SK-N-SH (cell line): Measurements from ENCODE around the gene ACSL3. TPM values are rescaled to one million over a fixed set of nuclear protein-coding genes. Genes with fewer than 3 reads are reported as not detected.

Experiments used
- CTCF ChIA-PET: fragments of 300-600, 350-600 bp; formaldehyde crosslinking; extraction: SDS; loops from one replicate; lab custom pipeline; 2021; lab: Yijun Ruan, JAX
- POLR2A ChIA-PET: fragments of 350-600 bp; sonication (Branson Sonifier 250); formaldehyde crosslinking; extraction: SDS; loops from one replicate; lab custom pipeline; 2020; ENCODE audit warnings: antibody characterized with exemption, inconsistent platforms; lab: Yijun Ruan, JAX
- DNase-seq: peaks from one replicate; pipeline ENCODE4 v3.0.0; 2012
- H2AFZ ChIP-seq: fragments of 200-600 bp; sonication (generic); 2 replicates; pipeline ENCODE4 v1.8.1; 2016; ENCODE audit warnings: antibody characterized with exemption, mild to moderate bottlenecking, low read depth
- H3F3A ChIP-seq: fragments of 200-600 bp; sonication (generic); replicated peaks from 2 replicates; pipeline ENCODE3; 2016; ENCODE audit warnings: antibody characterized with exemption, mild to moderate bottlenecking; ENCODE audit not compliant: insufficient read depth
- H3K27ac ChIP-seq, 2 experiments: fragments of 200-500 bp in 1 of 2; fragments of 200-600 bp in 1 of 2; sonication (Bioruptor generic) in 1 of 2; sonication (generic), shearing (Covaris generic) in 1 of 2; 2 replicates each; pipeline versions ENCODE4 v1.5.1 to v1.6.1; 2014 to 2016; ENCODE audit warnings: low read depth in 2 of 2, inconsistent platforms in 1 of 2, low read length in 1 of 2, mild to moderate bottlenecking in 1 of 2, mixed read lengths in 1 of 2
- H3K27me3 ChIP-seq: fragments of 200-600 bp; sonication (generic), shearing (Covaris generic); 2 replicates; pipeline ENCODE4 v1.6.1; 2016; ENCODE audit warnings: mixed run types; ENCODE audit not compliant: insufficient read depth
- H3K36me3 ChIP-seq, 2 experiments: fragments of 200-500 bp in 1 of 2; fragments of 200-600 bp in 1 of 2; sonication (Bioruptor generic) in 1 of 2; sonication (generic) in 1 of 2; replicated peaks in 1 of 2; 2 replicates each; pipeline versions ENCODE3 to v1.5.1; 2014 to 2016; ENCODE audit warnings: low read length in 1 of 2, mild to moderate bottlenecking in 1 of 2; ENCODE audit not compliant: insufficient read depth in 2 of 2, control insufficient read depth in 1 of 2
- H3K4me1 ChIP-seq, 2 experiments: fragments of 200-500 bp in 1 of 2; fragments of 200-600 bp in 1 of 2; sonication (Bioruptor generic) in 1 of 2; sonication (generic), shearing (Covaris generic) in 1 of 2; 2 replicates each; pipeline versions ENCODE4 v1.5.1 to v1.6.1; 2014 to 2016; ENCODE audit warnings: low read depth in 1 of 2, low read length in 1 of 2, mixed run types in 1 of 2; ENCODE audit not compliant: insufficient read depth in 2 of 2, control insufficient read depth in 1 of 2
- H3K4me2 ChIP-seq: fragments of 200-600 bp; sonication (generic), shearing (Covaris generic); 2 replicates; pipeline ENCODE4 v1.6.1; 2017; ENCODE audit warnings: mixed run types
- H3K4me3 ChIP-seq, 2 experiments: fragments of 200-500 bp in 1 of 2; fragments of 200-600 bp in 1 of 2; sonication (Bioruptor generic) in 1 of 2; sonication (generic), shearing (Covaris generic) in 1 of 2; 2 replicates each; pipeline versions ENCODE4 v1.5.1 to v1.8.1; 2014 to 2016; ENCODE audit warnings: low read depth in 2 of 2, inconsistent platforms in 1 of 2, low read length in 1 of 2, mild to moderate bottlenecking in 1 of 2, mixed read lengths in 1 of 2, moderate library complexity in 1 of 2
- H3K79me2 ChIP-seq: fragments of 200-600 bp; sonication (generic); 2 replicates; pipeline ENCODE4 v1.8.1; 2017; ENCODE audit warnings: mild to moderate bottlenecking; ENCODE audit not compliant: insufficient read depth
- H3K9ac ChIP-seq: fragments of 200-600 bp; sonication (generic); 2 replicates; pipeline ENCODE4 v1.6.1; 2017; ENCODE audit warnings: mixed run types
- H3K9me2 ChIP-seq: fragments of 200-600 bp; sonication (generic); 2 replicates; pipeline ENCODE4 v1.6.1; 2017; ENCODE audit warnings: mixed run types
- H3K9me3 ChIP-seq: fragments of 200-600 bp; sonication (generic); 2 replicates; pipeline ENCODE4 v1.6.1; 2017; ENCODE audit warnings: mixed run types, mild to moderate bottlenecking, moderate library complexity
- H4K20me1 ChIP-seq: fragments of 200-600 bp; sonication (generic); 2 replicates; pipeline ENCODE4 v1.6.1; 2017; ENCODE audit warnings: mild to moderate bottlenecking, mixed run types; ENCODE audit not compliant: insufficient read depth
- ELF1 ChIP-seq: IDR thresholded peaks from 2 replicates; pipeline ENCODE4 v1.4.0; 2012
- EZH2phosphoT487 ChIP-seq: fragments of 200-600 bp; sonication (generic); IDR thresholded peaks from 2 replicates; pipeline ENCODE4 v1.6.1; 2017; ENCODE audit warnings: low read depth, mixed run types, mild to moderate bottlenecking, antibody characterized with exemption, moderate library complexity, borderline replicate concordance
- FOXJ3 ChIP-seq: sonication (generic); formaldehyde crosslinking; IDR thresholded peaks from 2 replicates; pipeline ENCODE4 v1.5.1; 2020; ENCODE audit warnings: mild to moderate bottlenecking, missing genetic modification reagents
- FOXM1 ChIP-seq: IDR thresholded peaks from 2 replicates; pipeline ENCODE4 v1.4.0; 2012; ENCODE audit warnings: low read depth, mild to moderate bottlenecking
- GABPA ChIP-seq: IDR thresholded peaks from 2 replicates; pipeline ENCODE4 v1.4.0; 2012; ENCODE audit warnings: low read depth, mild to moderate bottlenecking
- GATA2 ChIP-seq: sonication (generic); formaldehyde crosslinking; IDR thresholded peaks from 2 replicates; pipeline ENCODE4 v1.5.0; 2020; ENCODE audit warnings: mild to moderate bottlenecking, missing genetic modification reagents
- PBX3 ChIP-seq: IDR thresholded peaks from 2 replicates; pipeline ENCODE4; 2012
- POLR2AphosphoS5 ChIP-seq: IDR thresholded peaks from 2 replicates; pipeline ENCODE4 v1.6.1; 2012; ENCODE audit warnings: low read depth, low read length
- RCOR1 ChIP-seq: fragments of 150-350 bp; IDR thresholded peaks from 2 replicates; pipeline ENCODE4 v1.6.1; 2017; ENCODE audit warnings: antibody characterized with exemption, low read length
- RFX5 ChIP-seq: IDR thresholded peaks from 2 replicates; pipeline ENCODE4 v1.6.1; 2012; ENCODE audit warnings: mild to moderate bottlenecking, improper control_type of control experiment, low read length
- RXRA ChIP-seq: IDR thresholded peaks from 2 replicates; pipeline ENCODE4 v1.4.0; 2012; ENCODE audit warnings: low read depth, mild to moderate bottlenecking, borderline replicate concordance
- TAF1 ChIP-seq: IDR thresholded peaks from 2 replicates; pipeline ENCODE4 v1.6.1; 2012; ENCODE audit warnings: low read depth, mild to moderate bottlenecking, low read length, moderate library complexity, borderline replicate concordance
- TEAD4 ChIP-seq: IDR thresholded peaks from 2 replicates; pipeline ENCODE4 v1.4.0; 2012; ENCODE audit warnings: mild to moderate bottlenecking, borderline replicate concordance; ENCODE audit not compliant: insufficient read depth
- USF2 ChIP-seq: fragments of 150-350 bp; IDR thresholded peaks from 2 replicates; pipeline ENCODE4 v1.6.1; 2017; ENCODE audit warnings: antibody characterized with exemption, low read length, low read depth, borderline replicate concordance
- WGBS: methylation state at CpG from one replicate; pipeline ENCODE4 v1.1.6; 2017; ENCODE audit warnings: low lambda C conversion rate; 5-methylcytosine and 5-hydroxymethylcytosine counted together
- polyA plus RNA-seq, 3 experiments: library from polyadenylated mRNA; depleted of rRNA; stranded (reverse); fragments of >200 nt; gene quantifications; 2 replicates each; pipeline ENCODE4 v1.2.3, GENCODE V29; 2012

ACSL3 gene
- polyA plus RNA-seq, 1 of the 3 experiments (the other 2 are of a cell fraction), result 15.7 TPM

- no peak for DNase-seq
- Histone ChIP-seq H2AFZ (no peak overlapping the region; the same call in 1 of the 2 replicates), H3K9ac (no peak overlapping the region), H3K4me3 (no peak overlapping the region), H3F3A (no peaks in the 10 kb centered on the region), H3K79me2 (peaks cover 46% of the 10 kb centered on the region), H3K4me1 (no peaks in the 10 kb centered on the region; a peak in 2 of 4 replicates), H3K27ac (0 out of 4 replicates have a peak overlapping the region, but pooled peaks of 1 of the 2 experiments have one; percentile 6), H3K27me3 (no peaks in the 10 kb centered on the region), H3K36me3 (peaks cover 0 to 5% of the 10 kb centered on the region in 2 experiments), H4K20me1 (peaks cover 2% of the 10 kb centered on the region; the same call in 1 of the 2 replicates), H3K9me2 (no peaks in the 10 kb centered on the region), H3K9me3 (no peaks in the 10 kb centered on the region), H3K4me2 (0 out of 2 replicates have a peak overlapping the region, but pooled peaks have one; percentile 7)
- 56% methylated on average over 4 of the region's 4 CpGs for WGBS
- ChIA-PET POLR2A (no interaction called here), CTCF (interaction anchor here (2.6 to 3.8 kb wide), 2 partner anchors 11 to 201 kb away, joined by 8 to 26 read pairs; no protein-coding TSS in a partner anchor)
- TF ChIP-seq GABPA (no peak), RXRA (no peak)
These were observed 31.1 kb downstream of the ACSL3 start for GRCh38 chr2:222891890-222892289.

GRCh38 chr2:222892321-222892720, 31.5 kb downstream of the ACSL3 start:
- H2AFZ ChIP-seq, result no peak overlapping the region
- DNase-seq, result no peak
- H3K9me3 ChIP-seq, result no peaks in the 10 kb centered on the region
- H3K79me2 ChIP-seq, result peaks cover 42% of the 10 kb centered on the region
- TF ChIP-seq RXRA (no peak), RCOR1 (no peak)
- no peaks in the 10 kb centered on the region for H3F3A ChIP-seq
- peaks cover 0 to 5% of the 10 kb centered on the region in 2 experiments for H3K36me3 ChIP-seq
- 0 out of 2 replicates have a peak overlapping the region, but pooled peaks have one; percentile 7 for H3K4me2 ChIP-seq
- H3K9me2 ChIP-seq, result no peaks in the 10 kb centered on the region
- H4K20me1 ChIP-seq, result no peaks in the 10 kb centered on the region; the same call in 1 of the 2 replicates
- 0 out of 4 replicates have a peak overlapping the region, but pooled peaks of 1 of the 2 experiments have one; percentile 6 for H3K27ac ChIP-seq
- H3K4me1 ChIP-seq, result no peaks in the 10 kb centered on the region; a peak in 2 of 4 replicates
- H3K4me3 ChIP-seq, result no peak overlapping the region
- CTCF ChIA-PET, result interaction anchor here (1.0 to 3.8 kb wide), 2 partner anchors 10 to 202 kb away, joined by 3 to 26 read pairs; no protein-coding TSS in a partner anchor
- 87% methylated on average over 2 of the region's 2 CpGs for WGBS
- H3K9ac ChIP-seq, result no peak overlapping the region
- H3K27me3 ChIP-seq, result no peaks in the 10 kb centered on the region
- POLR2A ChIA-PET, result no interaction called here

- Histone ChIP-seq H3K9me2 (no peaks in the 10 kb centered on the region), H3K4me2 (no peak overlapping the region), H3K36me3 (peaks cover 0 to 5% of the 10 kb centered on the region in 2 experiments), H3K27ac (no peak overlapping the region), H3K4me1 (no peaks in the 10 kb centered on the region; a peak in 2 of 4 replicates), H3K79me2 (peaks cover 39% of the 10 kb centered on the region), H2AFZ (no peak overlapping the region), H3K9ac (no peak overlapping the region), H3K4me3 (no peak overlapping the region), H3K9me3 (no peaks in the 10 kb centered on the region), H3K27me3 (no peaks in the 10 kb centered on the region), H4K20me1 (no peaks in the 10 kb centered on the region), H3F3A (no peaks in the 10 kb centered on the region)
- POLR2A ChIA-PET, result no interaction called here
- CTCF ChIA-PET, result interaction anchor here (1.0 kb wide), 1 partner anchor 202 kb away, joined by 3 read pairs; no protein-coding TSS in a partner anchor
- 92% methylated on average over 1 of the region's 1 CpG for WGBS
- DNase-seq, result no peak
- no peak for TF ChIP-seq RFX5
These were observed 31.9 kb downstream of the ACSL3 start for GRCh38 chr2:222892761-222893160.

GRCh38 chr2:222893716-222894115, 32.9 kb downstream of the ACSL3 start:
- H3K9me2 ChIP-seq, result no peaks in the 10 kb centered on the region
- no peak overlapping the region for H3K9ac ChIP-seq
- peaks cover 48% of the 10 kb centered on the region for H3K79me2 ChIP-seq
- CTCF ChIA-PET, result interaction anchor here (0.6 to 2.2 kb wide), 5 partner anchors 10 to 203 kb away, joined by 3 to 11 read pairs (median 5); no protein-coding TSS in a partner anchor
- no peak overlapping the region for H2AFZ ChIP-seq
- H3K4me3 ChIP-seq, result no peak overlapping the region
- DNase-seq, result no peak
- H3K9me3 ChIP-seq, result no peaks in the 10 kb centered on the region
- no peaks in the 10 kb centered on the region; a peak in 2 of 4 replicates for H3K4me1 ChIP-seq
- WGBS, result 98% methylated on average over 4 of the region's 4 CpGs
- no peak overlapping the region for H3K27ac ChIP-seq
- POLR2A ChIA-PET, result no interaction called here
- no peaks in the 10 kb centered on the region for H3F3A ChIP-seq
- no peak overlapping the region for H3K4me2 ChIP-seq
- H3K36me3 ChIP-seq, result no peaks in the 10 kb centered on the region
- no peaks in the 10 kb centered on the region for H4K20me1 ChIP-seq
- no peaks in the 10 kb centered on the region for H3K27me3 ChIP-seq
- TF ChIP-seq GATA2 (no peak), FOXJ3 (CRISPR knock-in tag) (no peak), USF2 (no peak), PBX3 (no peak), POLR2AphosphoS5 (no peak), ELF1 (no peak), EZH2phosphoT487 (no peak), TEAD4 (no peak), FOXM1 (no peak), TAF1 (no peak)
